GDM1 (cell line): ENCODE measurements around the gene NAV3.

ENCODE experiments used
- DNase-seq: peaks from one replicate; lab custom pipeline; 2025; lab: John Stamatoyannopoulos, UW

Gene NAV3

GRCh38 chr12:78119351-78119918 lies 288.7 kb downstream of the NAV3 start:
- DNase-seq = no peak

- DNase-seq = no peak
Measured at GRCh38 chr12:78120306-78120705, 289.6 kb downstream of the NAV3 start.

GRCh38 chr12:78120866-78121560 lies 290.3 kb downstream of the NAV3 start:
- DNase-seq = no peak

- no peak for DNase-seq
Measured at GRCh38 chr12:78121969-78122610, 291.4 kb downstream of the NAV3 start.

GRCh38 chr12:78128211-78128610 lies 297.5 kb downstream of the NAV3 start:
- no peak for DNase-seq

GRCh38 chr12:78143717-78144116 lies 313.0 kb downstream of the NAV3 start:
- no peak for DNase-seq

- DNase-seq = no peak
Measured at GRCh38 chr12:78145398-78145797, 314.7 kb downstream of the NAV3 start.

GRCh38 chr12:78146365-78146772 lies 315.7 kb downstream of the NAV3 start:
- DNase-seq = no peak

- DNase-seq = no peak
Measured at GRCh38 chr12:78149459-78149858, 318.8 kb downstream of the NAV3 start.

GRCh38 chr12:78155546-78155945 lies 324.9 kb downstream of the NAV3 start:
- DNase-seq = no peak

GRCh38 chr12:78156751-78157150 lies 326.1 kb downstream of the NAV3 start:
- DNase-seq = no peak

- DNase-seq = no peak
Measured at GRCh38 chr12:78157199-78157598, 326.5 kb downstream of the NAV3 start.

- no peak for DNase-seq
Measured at GRCh38 chr12:78164154-78164553, 333.5 kb downstream of the NAV3 start.

- no peak for DNase-seq
Measured at GRCh38 chr12:78167510-78167909, 336.8 kb downstream of the NAV3 start.

GRCh38 chr12:78171061-78171460 lies 340.4 kb downstream of the NAV3 start:
- DNase-seq = no peak

- no peak for DNase-seq
Measured at GRCh38 chr12:78176643-78177042, 345.9 kb downstream of the NAV3 start.

- DNase-seq = no peak
Measured at GRCh38 chr12:78177298-78177697, 346.6 kb downstream of the NAV3 start.

GRCh38 chr12:78179346-78179745 lies 348.7 kb downstream of the NAV3 start:
- DNase-seq = no peak

- peak; percentile 1 for DNase-seq
Measured at GRCh38 chr12:78181544-78182162, 351.0 kb downstream of the NAV3 start.

- no peak for DNase-seq
Measured at GRCh38 chr12:78183824-78184223, 353.1 kb downstream of the NAV3 start.

- DNase-seq = no peak
Measured at GRCh38 chr12:78185109-78185508, 354.4 kb downstream of the NAV3 start.

- no peak for DNase-seq
Measured at GRCh38 chr12:78185651-78186050, 355.0 kb downstream of the NAV3 start.

GRCh38 chr12:78186670-78187069 lies 356.0 kb downstream of the NAV3 start:
- no peak for DNase-seq
